Endothelial cell of umbilical vein (primary cell): ENCODE measurements around the gene NOB1. TPM values are rescaled to one million over a fixed set of nuclear protein-coding genes. Genes with fewer than 3 reads are reported as not detected.
"Not testable (repeated sequence)": the region's sequence is repeated elsewhere in the genome, so short reads cannot be mapped to it uniquely, and the experiment has no call there.

Source experiments
- BruUV-seq: library from RNA; stranded (reverse); fragments of 400-500 nt; replicated peaks from 2 replicates; lab custom pipeline; 2021; lab: Mats Ljungman, UMichigan
- CTCF ChIA-PET: fragments of 300-600, 350-600 bp; sonication (Branson Sonifier 250); formaldehyde crosslinking; loops from one replicate; lab custom pipeline; 2021; ENCODE audit warnings: antibody characterized with exemption, inconsistent platforms; lab: Charles Lee
- POLR2A ChIA-PET: fragments of 300-600, 350-600 bp; sonication (Branson Sonifier 250); formaldehyde crosslinking; loops from one replicate; lab custom pipeline; 2021; ENCODE audit warnings: antibody characterized with exemption, inconsistent platforms; lab: Charles Lee
- DNase-seq: peaks from one replicate; pipeline ENCODE4 v3.0.0-alpha.2; 2011; ENCODE audit warnings: low read depth, low spot score
- FAIRE-seq: peaks from 2 replicates; lab custom pipeline; 2011; peaks lifted over from hg19 to GRCh38; lab: Jason Lieb, UNC
- H2AFZ ChIP-seq: 2 replicates; pipeline ENCODE4 v1.6.0; 2012; ENCODE audit warnings: low read depth, low read length, control low read depth, inconsistent platforms
- H3K27ac ChIP-seq: 2 replicates; pipeline ENCODE4 v1.5.1; 2011; ENCODE audit warnings: low read depth, mild to moderate bottlenecking, control low read depth, low read length, moderate library complexity; ENCODE audit not compliant: insufficient read depth
- H3K27me3 ChIP-seq, 2 experiments: 2 replicates each; pipeline versions ENCODE4 v1.6.0 to v1.6.1; 2011; ENCODE audit warnings: low read length in 2 of 2, mixed read lengths in 1 of 2; ENCODE audit not compliant: control insufficient read depth in 2 of 2, insufficient read depth in 2 of 2
- H3K36me3 ChIP-seq, 2 experiments: 2 replicates in 1 of 2; 3 replicates in 1 of 2; pipeline ENCODE4 v1.5.1; 2011; ENCODE audit warnings: low read length in 2 of 2, mild to moderate bottlenecking in 1 of 2, moderate library complexity in 1 of 2; ENCODE audit not compliant: control insufficient read depth in 2 of 2, insufficient read depth in 2 of 2; ENCODE audit errors: extremely low read depth in 1 of 2
- H3K4me1 ChIP-seq: 3 replicates; pipeline ENCODE4 v1.5.1; 2011; ENCODE audit warnings: mild to moderate bottlenecking, low read length; ENCODE audit not compliant: control insufficient read depth, insufficient read depth; ENCODE audit errors: extremely low read depth
- H3K4me2 ChIP-seq: 2 replicates; pipeline ENCODE4 v1.6.1; 2011; ENCODE audit warnings: low read length, control low read depth, mixed read lengths; ENCODE audit not compliant: insufficient read depth
- H3K4me3 ChIP-seq, 3 experiments: fragments of 200-600 bp in 1 of 3; sonication (generic), shearing (Covaris generic) in 1 of 3; replicated peaks in 1 of 3; 2 replicates each; pipeline ENCODE4 v1.5.1; 2011 to 2016; ENCODE audit warnings: control low read depth in 3 of 3, low read length in 3 of 3, mild to moderate bottlenecking in 2 of 3, inconsistent platforms in 1 of 3, low read depth in 1 of 3, moderate library complexity in 1 of 3; ENCODE audit not compliant: insufficient read depth in 1 of 3
- H3K79me2 ChIP-seq: 2 replicates; pipeline ENCODE4 v1.6.0; 2012; ENCODE audit warnings: low read length, inconsistent platforms; ENCODE audit not compliant: control insufficient read depth, insufficient read depth
- H3K9ac ChIP-seq: replicated peaks from 2 replicates; pipeline ENCODE3; 2011; ENCODE audit warnings: low read length, control low read depth; ENCODE audit not compliant: insufficient read depth; ENCODE audit errors: extremely low read depth
- H3K9me1 ChIP-seq: replicated peaks from 3 replicates; pipeline ENCODE4 v1.6.0; 2011; ENCODE audit warnings: mild to moderate bottlenecking, low read length; ENCODE audit not compliant: control insufficient read depth, insufficient read depth; ENCODE audit errors: extremely low read depth
- H3K9me3 ChIP-seq: replicated peaks from 2 replicates; pipeline ENCODE4 v1.5.1; 2012; ENCODE audit warnings: low read length, inconsistent platforms; ENCODE audit not compliant: control insufficient read depth, insufficient read depth
- H4K20me1 ChIP-seq: replicated peaks from 2 replicates; pipeline ENCODE3; 2011; ENCODE audit warnings: mild to moderate bottlenecking, low read length; ENCODE audit not compliant: control insufficient read depth, insufficient read depth; ENCODE audit errors: extremely low read depth
- CTCF ChIP-seq, 2 donors: IDR thresholded peaks; 1 replicate in 1 of 2; 2 replicates in 1 of 2; pipeline ENCODE4 v1.5.1; 2011; ENCODE audit warnings: low read length in 2 of 2, mild to moderate bottlenecking in 2 of 2, moderate library complexity in 2 of 2, control low read depth in 1 of 2, inconsistent platforms in 1 of 2, low read depth in 1 of 2; ENCODE audit not compliant: insufficient read depth in 1 of 2; ENCODE audit errors: extremely low read depth in 1 of 2
- FOS ChIP-seq: IDR thresholded peaks from 2 replicates; pipeline ENCODE4 v1.6.1; 2011; ENCODE audit warnings: mild to moderate bottlenecking, low read length, moderate library complexity, borderline replicate concordance; ENCODE audit not compliant: insufficient read depth
- GATA2 ChIP-seq: IDR thresholded peaks from 2 replicates; pipeline ENCODE4 v1.7.0; 2011; ENCODE audit warnings: low read depth, mild to moderate bottlenecking, moderate library complexity, mixed read lengths, low read length; ENCODE audit not compliant: insufficient read length, insufficient read depth
- POLR2A ChIP-seq: IDR thresholded peaks from 2 replicates; pipeline ENCODE4 v1.6.1; 2012; ENCODE audit warnings: low read depth, mild to moderate bottlenecking, control low read depth, low read length
- POLR2AphosphoS5 ChIP-seq: IDR thresholded peaks from 2 replicates; pipeline ENCODE4 v1.6.1; 2012; ENCODE audit warnings: low read depth, mild to moderate bottlenecking, control low read depth, low read length, moderate library complexity; ENCODE audit not compliant: insufficient read depth
- dilution Hi-C: fragments of 300-500 bp; cut with MboI; formaldehyde crosslinking; loops from one replicate; pipeline ENCODE4 v1.15.0; 2019; ENCODE audit warnings: low sequenced_read_pairs; ENCODE audit not compliant: extremely low pct_ligation_motif_present
- intact Hi-C: fragments of 100-400 bp; cut with micrococcal nuclease; formaldehyde crosslinking; loops from one replicate; pipeline ENCODE4 v1.10.0; 2022
- polyA plus RNA-seq, 4 experiments: library from polyadenylated mRNA; depleted of rRNA in 3 of 4; stranded (reverse) in 3 of 4; unstranded in 1 of 4; fragments of >200 nt; gene quantifications; 2 replicates each; pipeline versions ENCODE4 v1.2.1 to v1.2.3, GENCODE V29; 2011 to 2012; ENCODE audit warnings: missing spikeins in 1 of 4
- total RNA-seq: library from RNA; stranded (reverse); gene quantifications from 2 replicates; pipeline ENCODE4 v1.2.3, GENCODE V29; 2021

NOB1 gene
- total and polyA plus RNA-seq, 2 donors (not counting 3 experiments of a cell fraction or from before 2014, with no cell fraction given): 65.4 to 66.5 TPM

GRCh38 chr16:69793526-69793925 lies 38.8 kb upstream of the NOB1 start:
- no peak overlapping the region for H3K27ac ChIP-seq
- dilution Hi-C loops: no loop called here

GRCh38 chr16:69791391-69791847 lies 36.7 kb upstream of the NOB1 start:
- H3K9me3 ChIP-seq, H2AFZ ChIP-seq, POLR2A ChIA-PET, H3K4me3 ChIP-seq, H3K79me2 ChIP-seq, H4K20me1 ChIP-seq, intact Hi-C loops, H3K4me1 ChIP-seq, DNase-seq, BruUV-seq, H3K9me1 ChIP-seq, H3K27me3 ChIP-seq, H3K36me3 ChIP-seq, FAIRE-seq, dilution Hi-C loops, H3K9ac ChIP-seq, H3K4me2 ChIP-seq, H3K27ac ChIP-seq: not testable (repeated sequence)
- CTCF ChIA-PET: interaction anchor here (14.2 kb wide), 1 partner anchor 136 kb away, joined by 320 read pairs; no protein-coding TSS in a partner anchor

More at GRCh38 chr16:69793526-69793925, 38.8 kb upstream of the NOB1 start:
- Histone ChIP-seq H3K9me3 (no peaks in the 10 kb centered on the region), H3K4me1 (no peaks in the 10 kb centered on the region), H3K9me1 (no peaks in the 10 kb centered on the region), H3K36me3 (peaks cover 0 to 1% of the 10 kb centered on the region in 2 experiments), H3K4me2 (no peak overlapping the region), H3K27me3 (no peaks in the 10 kb centered on the region), H3K79me2 (no peaks in the 10 kb centered on the region), H4K20me1 (no peaks in the 10 kb centered on the region), H3K9ac (no peak overlapping the region), H2AFZ (no peak overlapping the region), H3K4me3 (no peak overlapping the region)
- POLR2A ChIA-PET: no interaction called here
- BruUV-seq: no TSS peak
- TF ChIP-seq FOS (no peak), POLR2AphosphoS5 (no peak), CTCF (IDR thresholded peaks at IDR 0.05; ENCODE audit: extremely low read depth in 1 of 2, insufficient read depth in 1 of 2, low read depth in 1 of 2, low read length in 2 of 2) (no peak), GATA2 (no peak), POLR2A (no peak)
- FAIRE-seq: no peak
- intact Hi-C loops: no loop called here
- DNase-seq: no peak
- CTCF ChIA-PET: interaction anchor here (14.2 kb wide), 1 partner anchor 134 kb away, joined by 320 read pairs; no protein-coding TSS in a partner anchor
